RWPE2 (cell line): ENCODE data around the gene DOK6.

Experiments
- ATAC-seq: fragments of 200-7000 bp; cut with Tn5 transposase; 3 replicates; pipeline ENCODE4 v1.9.1; 2021; ENCODE audit warnings: low read depth
- DNase-seq: peaks from one replicate; pipeline ENCODE4 v3.0.0-alpha.2; 2020; ENCODE audit warnings: low spot score
- H3K27ac ChIP-seq: fragments of 450-650 bp; 2 replicates; pipeline ENCODE4 v1.5.1; 2017; ENCODE audit warnings: mild to moderate bottlenecking; ENCODE audit not compliant: poor library complexity, severe bottlenecking
- H3K27me3 ChIP-seq: fragments of 250-450 bp; sonication (Bioruptor Pico); 2 replicates; pipeline ENCODE4 v1.5.1; 2021; ENCODE audit warnings: mild to moderate bottlenecking, moderate library complexity; ENCODE audit not compliant: insufficient read depth, poor library complexity, severe bottlenecking
- H3K36me3 ChIP-seq: fragments of 250-450 bp; sonication (Bioruptor Pico); 2 replicates; pipeline ENCODE4 v1.5.1; 2020; ENCODE audit warnings: low read depth, mild to moderate bottlenecking, moderate library complexity
- H3K4me1 ChIP-seq: fragments of 250-450 bp; sonication (Bioruptor Pico); 2 replicates; pipeline ENCODE4 v1.5.1; 2021; ENCODE audit warnings: mild to moderate bottlenecking, moderate library complexity; ENCODE audit not compliant: insufficient read depth, poor library complexity, severe bottlenecking
- H3K4me3 ChIP-seq: fragments of 250-450 bp; sonication (Bioruptor Pico); 2 replicates; pipeline ENCODE4 v1.5.1; 2021; ENCODE audit warnings: mild to moderate bottlenecking, moderate library complexity; ENCODE audit not compliant: severe bottlenecking
- H3K9me3 ChIP-seq: fragments of 250-450 bp; sonication (Bioruptor Pico); 2 replicates; pipeline ENCODE4 v1.5.1; 2021; ENCODE audit warnings: mild to moderate bottlenecking, moderate library complexity; ENCODE audit not compliant: severe bottlenecking
- CTCF ChIP-seq: fragments of 450-650 bp; IDR thresholded peaks from one replicate; pipeline ENCODE4 v1.5.1; 2017; ENCODE audit warnings: mild to moderate bottlenecking, moderate library complexity; ENCODE audit not compliant: poor library complexity, severe bottlenecking

Gene DOK6

GRCh38 chr18:69840445-69840844, 439.8 kb downstream of the DOK6 start:
- DNase-seq (no peak), ATAC-seq (no peak)
- Histone ChIP-seq H3K4me1 (no peaks in the 10 kb centered on the region), H3K27me3 (no peaks in the 10 kb centered on the region), H3K9me3 (no peaks in the 10 kb centered on the region), H3K27ac (no peak overlapping the region), H3K4me3 (no peak overlapping the region), H3K36me3 (no peaks in the 10 kb centered on the region)
- TF ChIP-seq CTCF: no peak

- no peaks in the 10 kb centered on the region for H3K27me3 ChIP-seq
- H3K9me3 ChIP-seq: no peaks in the 10 kb centered on the region
- H3K4me3 ChIP-seq: no peak overlapping the region
- no peaks in the 10 kb centered on the region for H3K36me3 ChIP-seq
- ATAC-seq (no peak), DNase-seq (no peak)
- H3K4me1 ChIP-seq: no peaks in the 10 kb centered on the region
- H3K27ac ChIP-seq: no peak overlapping the region
- no peak for TF ChIP-seq CTCF
Observed at GRCh38 chr18:69841117-69841516, 440.4 kb downstream of the DOK6 start.

- DNase-seq (no peak), ATAC-seq (no peak)
- no peak for TF ChIP-seq CTCF
- no peaks in the 10 kb centered on the region for H3K9me3 ChIP-seq
- no peak overlapping the region for H3K4me3 ChIP-seq
- peaks cover 4% of the 10 kb centered on the region for H3K27me3 ChIP-seq
- no peaks in the 10 kb centered on the region for H3K4me1 ChIP-seq
- no peaks in the 10 kb centered on the region for H3K36me3 ChIP-seq
- H3K27ac ChIP-seq: no peak overlapping the region
Observed at GRCh38 chr18:69843015-69843414, 442.3 kb downstream of the DOK6 start.

GRCh38 chr18:69844656-69845055, 444.0 kb downstream of the DOK6 start:
- Histone ChIP-seq H3K36me3 (no peaks in the 10 kb centered on the region), H3K4me3 (no peak overlapping the region), H3K9me3 (no peaks in the 10 kb centered on the region), H3K27me3 (peaks cover 4% of the 10 kb centered on the region), H3K27ac (no peak overlapping the region), H3K4me1 (no peaks in the 10 kb centered on the region)
- no peak for TF ChIP-seq CTCF
- DNase-seq (no peak), ATAC-seq (no peak)

- no peak for ATAC-seq
- Histone ChIP-seq H3K27me3 (peaks cover 4% of the 10 kb centered on the region), H3K27ac (no peak overlapping the region), H3K4me1 (no peaks in the 10 kb centered on the region), H3K36me3 (no peaks in the 10 kb centered on the region), H3K9me3 (no peaks in the 10 kb centered on the region), H3K4me3 (no peak overlapping the region)
- no peak for DNase-seq
- no peak for TF ChIP-seq CTCF
Observed at GRCh38 chr18:69845593-69846506, 445.2 kb downstream of the DOK6 start.
